ENCODE data around the gene TCF19. TPM values are rescaled to one million over a fixed set of nuclear protein-coding genes. Genes with fewer than 3 reads are reported as not detected.
A peak's percentile ranks its signal among the peaks of the same experiment; 100 is the strongest.

Gene TCF19, protein sequence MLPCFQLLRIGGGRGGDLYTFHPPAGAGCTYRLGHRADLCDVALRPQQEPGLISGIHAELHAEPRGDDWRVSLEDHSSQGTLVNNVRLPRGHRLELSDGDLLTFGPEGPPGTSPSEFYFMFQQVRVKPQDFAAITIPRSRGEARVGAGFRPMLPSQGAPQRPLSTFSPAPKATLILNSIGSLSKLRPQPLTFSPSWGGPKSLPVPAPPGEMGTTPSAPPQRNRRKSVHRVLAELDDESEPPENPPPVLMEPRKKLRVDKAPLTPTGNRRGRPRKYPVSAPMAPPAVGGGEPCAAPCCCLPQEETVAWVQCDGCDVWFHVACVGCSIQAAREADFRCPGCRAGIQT
- 10 to 100 TPM in 8 of 12 donors, 1 to 10 TPM in 3, not detected in 1; 8.7 to 16.3 (median 11.0) TPM for polyA plus RNA-seq (ENCODE audit: insufficient read length in 12 of 12)
- long read RNA-seq, donor 1, partial matches to known transcripts: 0 of 1 reads
- long read RNA-seq, donor 1, other reads (novel, unspliced or antisense): 0 of 1 reads
- long read RNA-seq, donor 2: 0 reads
- long read RNA-seq, donor 3: 0 reads
- long read RNA-seq, donor 4: 0 reads
- long read RNA-seq, donor 5, partial matches to known transcripts: 0 of 2 reads
- long read RNA-seq, donor 5, other reads (novel, unspliced or antisense): 0 of 2 reads
- long read RNA-seq, donor 6, partial matches to known transcripts: 0 of 2 reads
- long read RNA-seq, donor 6, other reads (novel, unspliced or antisense): 0 of 2 reads
- long read RNA-seq, donor 7: 0 reads
- long read RNA-seq, donor 8: 0 reads
- long read RNA-seq, donor 9: 0 reads
- long read RNA-seq, donor 10, partial matches to known transcripts: 0 of 1 reads
- long read RNA-seq, donor 10, other reads (novel, unspliced or antisense): 0 of 1 reads
- long read RNA-seq, donor 11, partial matches to known transcripts: 0 of 1 reads
- long read RNA-seq, donor 11, other reads (novel, unspliced or antisense): 0 of 1 reads

DNA sequence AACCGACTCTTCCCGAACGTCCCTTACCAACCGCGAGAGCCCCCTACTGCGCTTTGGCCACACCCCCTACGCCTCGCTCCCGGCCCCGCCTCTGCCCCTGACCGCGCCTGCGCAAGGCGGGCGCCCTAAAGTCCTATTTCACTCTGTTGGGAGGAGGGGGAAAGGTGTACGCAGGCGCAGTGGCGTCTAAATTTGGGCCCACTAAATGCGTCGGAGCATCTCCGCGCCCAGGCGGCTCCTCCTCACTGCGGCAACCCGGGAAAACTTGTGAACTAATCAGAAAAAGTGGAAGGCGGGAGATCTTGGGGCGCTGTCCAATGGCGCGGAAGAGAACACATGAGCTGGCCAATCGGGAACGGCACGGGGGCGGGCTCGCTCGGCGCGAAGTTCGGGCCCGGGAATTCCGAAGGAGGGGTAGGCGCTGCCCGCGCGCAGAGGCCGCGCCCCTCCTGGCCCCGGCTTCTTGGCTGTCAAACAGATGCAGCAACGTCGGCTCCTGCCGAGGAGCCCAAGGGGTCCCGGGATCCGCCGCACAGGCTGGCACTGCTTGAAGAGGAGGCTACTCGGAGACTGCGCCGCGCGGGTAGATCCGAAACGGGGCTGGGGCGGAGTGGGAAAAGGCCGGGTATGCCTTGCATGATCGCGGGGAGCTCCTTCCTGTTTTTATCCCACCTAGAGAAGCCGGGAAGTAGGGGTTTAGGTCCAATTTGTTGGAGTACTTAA lies at the start of gene TCF19:
TSS of gene TCF19 (plus strand) at position 450 of the 723 bp plus-strand sequence. CDS start 881 bp downstream, outside the sequence.
- peak; percentile 100 for DNase-seq

DNA sequence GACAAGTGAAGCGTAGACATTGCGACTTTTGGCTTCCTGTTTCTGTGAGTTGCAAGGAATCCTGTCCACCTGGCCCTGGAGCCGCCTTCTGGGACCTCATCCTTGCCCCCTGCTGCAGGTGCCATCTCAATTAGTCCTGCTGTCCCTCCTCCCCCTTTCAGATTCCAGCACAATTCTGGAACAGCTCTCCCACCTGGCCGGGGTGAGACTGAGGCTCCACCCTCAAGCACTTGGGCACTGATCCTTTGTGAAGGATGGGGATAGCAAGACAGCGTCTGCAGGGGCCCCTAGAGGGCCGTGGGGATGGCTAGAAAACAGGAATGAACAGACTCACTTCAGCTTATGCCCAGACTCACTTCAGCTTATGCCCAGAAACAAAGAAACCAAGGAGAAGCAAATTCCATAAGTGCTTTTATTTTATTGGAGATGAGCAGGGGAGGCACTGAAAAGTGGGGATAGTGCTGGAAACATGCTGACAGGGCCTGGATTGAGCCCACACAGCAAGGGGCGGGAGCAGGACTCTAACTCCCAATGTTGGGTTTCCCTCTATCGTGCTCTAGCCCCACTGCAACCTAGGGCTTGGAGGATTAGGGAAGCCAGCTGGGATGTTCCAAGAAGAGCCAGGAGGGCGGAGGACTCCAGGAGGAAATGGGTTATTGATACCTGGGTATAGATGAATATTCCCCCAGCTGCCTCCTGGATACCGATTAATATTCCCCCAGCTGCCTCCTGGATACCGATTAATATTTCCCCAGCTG lies 47.4 kb upstream of the TCF19 start:
- DNase-seq: no peak

DNA sequence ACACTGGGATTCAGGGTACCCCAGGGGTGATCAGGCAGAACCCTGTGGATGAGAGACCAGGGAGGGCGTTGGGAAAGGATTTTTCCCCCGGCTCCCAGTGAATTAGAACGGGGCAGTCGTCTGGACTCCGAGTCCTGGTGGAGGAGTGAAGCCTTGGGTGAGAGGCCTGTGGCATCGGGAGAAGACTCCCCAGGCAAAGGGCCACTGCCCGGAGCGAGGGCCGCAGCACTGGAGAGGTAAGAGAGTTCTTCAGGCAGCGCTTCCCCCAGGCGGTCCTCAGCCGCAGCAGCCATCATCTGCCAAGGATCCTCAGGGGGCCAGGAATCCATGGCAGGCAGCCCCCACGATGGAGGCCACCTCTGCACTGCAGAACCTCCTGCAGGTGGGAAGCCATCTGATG lies 46.7 kb upstream of the TCF19 start:
- no peak for DNase-seq

GRCh38 chr6:31112478-31112877 lies 45.9 kb upstream of the TCF19 start, which contains the start of gene C6orf15:
C6orf15 (minus strand) TSS chr6:31112575; CDS start chr6:31112555, 20 bp downstream.
- no peak for DNase-seq

GRCh38 chr6:31113861-31114540 lies 44.4 kb upstream of the TCF19 start:
- no peak for DNase-seq

- DNase-seq: peak; percentile 66
Observed at GRCh38 chr6:31114541-31114878, 43.9 kb upstream of the TCF19 start, which contains the start of gene PSORS1C1. PSORS1C1 (plus strand) TSS chr6:31114800; CDS start chr6:31129633, 14,833 bp downstream.

DNA sequence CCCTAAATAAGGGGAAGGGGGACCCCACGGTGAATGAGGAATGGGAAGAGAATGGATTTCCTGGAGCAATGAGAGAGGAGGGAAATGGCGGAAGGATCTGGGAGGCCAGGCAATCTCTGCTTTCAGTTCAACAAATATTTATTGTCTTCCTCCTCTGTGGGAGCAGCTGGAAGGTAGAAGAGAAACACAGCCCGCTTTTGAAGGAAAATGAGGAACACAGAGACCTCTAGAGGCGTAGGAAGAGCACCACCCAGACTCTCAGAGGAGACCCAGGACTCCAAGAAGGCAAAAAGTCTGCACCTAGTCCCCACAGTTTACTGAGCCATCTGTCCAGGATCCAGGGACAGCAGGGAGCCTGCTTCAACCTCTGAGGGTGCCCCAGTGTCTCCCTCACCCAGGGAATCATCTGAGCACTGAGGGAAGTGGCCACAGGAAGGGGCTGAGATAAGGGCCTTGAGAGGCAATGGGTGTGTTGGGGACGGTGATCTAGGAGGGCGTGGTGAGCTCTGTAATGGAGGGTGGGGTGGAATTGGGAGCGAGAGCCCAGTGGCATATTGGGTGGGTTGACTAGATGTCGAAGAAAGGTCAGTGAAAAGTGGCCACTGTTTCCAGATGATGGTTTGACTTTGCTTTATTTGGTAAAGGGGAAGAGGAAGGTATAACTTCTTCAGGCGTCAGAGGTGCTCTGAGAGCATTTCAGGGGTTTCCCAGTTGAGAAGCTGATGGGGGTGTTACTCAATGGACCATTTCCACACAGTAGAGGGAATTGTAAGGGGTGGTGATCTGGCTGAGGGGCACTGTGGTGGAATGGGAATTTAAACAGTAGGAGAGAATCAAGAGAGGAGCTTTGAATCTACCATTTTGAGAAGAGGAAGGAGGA lies 43.2 kb upstream of the TCF19 start:
- no peak for DNase-seq

DNA sequence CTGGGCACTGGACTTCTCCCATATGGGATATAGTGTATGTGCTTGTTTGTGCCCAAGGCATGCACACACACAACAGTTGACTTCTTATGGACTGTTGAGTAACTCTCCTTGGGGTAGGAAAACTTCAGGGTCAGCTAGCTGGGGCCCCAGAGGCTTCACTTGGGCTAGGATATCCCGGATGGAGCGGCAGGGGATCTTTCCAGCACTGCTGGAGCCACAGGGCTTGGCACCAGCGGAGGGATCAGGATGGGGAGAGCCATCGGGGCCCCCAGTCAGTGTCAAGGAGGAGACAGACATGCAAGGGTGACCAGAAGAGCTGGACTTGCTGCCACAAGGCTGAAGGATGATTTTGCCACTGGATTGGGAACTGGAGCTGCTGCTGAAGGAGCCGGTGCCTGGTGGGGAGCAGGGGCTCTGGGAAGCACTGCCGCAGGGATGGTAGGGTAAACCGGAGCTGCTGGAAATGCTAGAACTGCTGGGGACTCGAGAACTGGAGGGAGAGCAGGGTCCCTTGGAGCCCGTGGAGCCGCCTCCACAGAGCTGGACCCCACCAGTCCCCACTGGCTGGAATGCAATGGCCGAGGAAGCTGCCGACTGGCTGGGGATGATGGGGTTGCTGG lies 42.3 kb upstream of the TCF19 start:
- DNase-seq: no peak

DNA sequence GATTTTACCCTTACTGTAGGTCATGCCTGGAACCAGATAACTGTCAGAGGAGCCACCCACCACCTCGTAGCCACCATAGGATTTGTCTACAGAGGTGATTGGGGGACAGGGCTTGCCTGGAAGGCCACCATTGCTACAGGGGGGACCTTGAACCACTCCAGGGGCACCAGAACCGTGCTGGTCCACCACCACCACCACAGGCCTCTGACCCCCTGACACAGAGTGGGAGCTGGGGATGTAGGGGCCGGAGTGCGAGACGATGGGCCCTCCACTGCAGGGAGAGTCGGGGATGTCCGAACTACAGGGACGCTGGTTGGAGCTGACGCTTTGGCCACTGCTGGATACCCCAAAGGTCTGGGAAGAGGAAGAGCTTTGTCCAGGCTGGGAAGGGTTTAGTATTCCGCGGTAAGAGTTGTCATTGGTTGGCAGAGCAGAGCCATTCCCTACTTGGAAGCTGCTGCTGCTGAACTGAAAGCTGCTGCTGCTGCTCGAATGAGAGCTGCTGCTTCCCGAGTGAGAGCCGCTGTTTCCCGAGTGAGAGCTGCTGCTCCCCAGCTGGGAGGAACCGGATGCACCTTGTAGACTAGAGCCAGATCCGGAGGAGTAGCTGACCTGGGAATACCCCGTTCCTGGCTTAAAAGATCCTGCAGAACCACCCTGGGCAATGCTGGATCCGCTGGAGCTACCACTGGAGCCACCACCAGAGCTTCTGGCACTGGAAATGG lies 41.6 kb upstream of the TCF19 start:
- no peak for DNase-seq

DNA sequence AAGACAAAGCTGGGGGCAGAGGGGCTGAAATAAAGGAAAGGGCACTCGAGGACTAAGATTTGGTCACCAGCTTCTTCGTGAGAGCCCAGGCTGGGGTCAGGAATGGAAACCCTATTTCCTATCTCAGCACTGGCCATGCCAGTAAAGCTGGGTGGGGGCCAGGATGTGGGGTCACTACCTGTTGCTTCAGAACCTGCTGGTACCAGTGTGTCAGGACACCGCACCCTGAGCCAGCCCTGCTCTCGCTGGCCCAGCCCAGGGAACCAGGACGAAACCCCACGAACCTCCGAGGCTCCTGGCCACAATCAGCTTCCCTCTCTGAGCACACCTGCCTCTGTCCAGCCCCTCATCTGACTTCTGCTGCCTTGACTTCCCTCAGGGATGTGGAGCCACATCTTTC lies 40.2 kb upstream of the TCF19 start:
- DNase-seq: no peak

GRCh38 chr6:31120151-31120915 lies 38.1 kb upstream of the TCF19 start, which contains the start of gene CDSN:
CDSN (minus strand) TSS chr6:31120446; CDS start chr6:31120419, 27 bp downstream.
- DNase-seq: no peak

GRCh38 chr6:31121131-31121790 lies 37.1 kb upstream of the TCF19 start:
- DNase-seq: no peak

- DNase-seq: peak; percentile 75
Observed at GRCh38 chr6:31122791-31123706, 35.3 kb upstream of the TCF19 start.

DNA sequence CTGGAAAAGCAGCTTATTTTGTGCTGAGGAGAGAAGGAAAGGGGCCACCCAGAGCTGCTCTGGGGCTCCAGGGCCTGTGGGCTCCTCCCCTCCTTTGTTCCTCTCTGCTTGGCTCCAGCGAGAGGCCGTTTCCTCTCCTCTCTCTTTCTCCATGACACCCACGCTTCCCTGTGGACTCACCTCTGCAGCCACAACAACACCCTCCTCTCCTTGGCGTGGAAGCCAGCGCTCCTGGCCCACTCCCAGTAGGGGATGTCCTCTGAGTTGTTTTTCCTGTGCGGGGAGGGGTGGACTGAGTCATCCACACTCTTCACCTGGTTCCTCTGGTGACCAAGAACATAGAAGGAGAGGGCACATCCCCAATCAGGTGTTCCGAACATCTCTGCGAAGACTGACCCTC lies 33.2 kb upstream of the TCF19 start:
- DNase-seq: peak; percentile 59

GRCh38 chr6:31125586-31126363 lies 32.6 kb upstream of the TCF19 start:
- DNase-seq: no peak
